HCT116 (cell line): ENCODE results near the gene CNNM4.

ENCODE experiments used
- ELF1 ChIP-seq: IDR thresholded peaks from 2 replicates; pipeline ENCODE4 v1.6.1; 2012; ENCODE audit warnings: low read depth, borderline replicate concordance
- EZH2 ChIP-seq: fragments of 200-600 bp; sonication (generic); IDR thresholded peaks from 2 replicates; pipeline ENCODE4 v1.6.1; 2017; ENCODE audit warnings: antibody characterized with exemption, mixed run types
- EZH2phosphoT487 ChIP-seq: fragments of 200-600 bp; IDR thresholded peaks from 2 replicates; pipeline ENCODE4 v1.6.1; 2018; ENCODE audit warnings: antibody characterized with exemption, borderline replicate concordance
- JUND ChIP-seq: IDR thresholded peaks from 2 replicates; pipeline ENCODE4 v1.6.1; 2012
- POLR2A ChIP-seq: IDR thresholded peaks from 2 replicates; pipeline ENCODE4 v1.7.0; 2011; ENCODE audit warnings: borderline replicate concordance; ENCODE audit not compliant: insufficient read depth, insufficient read length; ENCODE audit errors: extremely low read depth
- RAD21 ChIP-seq: IDR thresholded peaks from 2 replicates; pipeline ENCODE4 v1.6.1; 2012; ENCODE audit warnings: low read depth, mild to moderate bottlenecking
- YY1 ChIP-seq: IDR thresholded peaks from 2 replicates; pipeline ENCODE4 v1.6.1; 2011; ENCODE audit warnings: low read length, low read depth, moderate library complexity, mild to moderate bottlenecking; ENCODE audit not compliant: insufficient replicate concordance; ENCODE audit errors: extremely low read depth
- TF ChIP-seq, protein P1 (sequence below), 3 experiments: fragments of 200-600 bp in 1 of 3; sonication (generic) in 1 of 3; IDR thresholded peaks in 2 of 3; conservative IDR thresholded peaks in 1 of 3; 2 replicates each; pipeline ENCODE4 v1.5.1; 2012 to 2017; ENCODE audit warnings: low read depth in 2 of 3, low read length in 2 of 3, antibody characterized with exemption in 1 of 3, borderline replicate concordance in 1 of 3, control low read depth in 1 of 3, mild to moderate bottlenecking in 1 of 3, mixed read lengths in 1 of 3, mixed run types in 1 of 3, moderate library complexity in 1 of 3; ENCODE audit not compliant: insufficient read depth in 1 of 3

DNA sequence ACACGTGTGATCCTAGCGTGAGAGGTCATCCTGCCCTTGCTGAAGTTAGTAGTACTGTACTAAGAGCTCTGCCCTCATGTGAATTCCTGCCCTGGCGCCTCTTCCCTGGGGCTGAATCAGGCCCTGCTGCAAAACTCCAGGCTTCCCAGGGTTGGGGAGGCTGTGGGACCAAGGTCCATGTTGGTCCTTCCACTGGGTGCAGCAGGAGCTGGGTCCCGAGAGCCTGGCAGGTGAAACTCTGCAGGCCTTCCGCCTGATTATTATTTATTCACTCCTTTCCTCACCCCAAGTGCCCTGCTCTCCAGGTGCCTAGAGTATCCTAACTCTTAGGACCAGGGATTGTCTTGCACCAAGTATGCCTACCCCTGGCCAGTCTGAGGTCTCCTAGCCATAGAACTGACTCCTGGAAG is 50.1 kb downstream of the CNNM4 start:
- TF ChIP-seq, protein P1, sequence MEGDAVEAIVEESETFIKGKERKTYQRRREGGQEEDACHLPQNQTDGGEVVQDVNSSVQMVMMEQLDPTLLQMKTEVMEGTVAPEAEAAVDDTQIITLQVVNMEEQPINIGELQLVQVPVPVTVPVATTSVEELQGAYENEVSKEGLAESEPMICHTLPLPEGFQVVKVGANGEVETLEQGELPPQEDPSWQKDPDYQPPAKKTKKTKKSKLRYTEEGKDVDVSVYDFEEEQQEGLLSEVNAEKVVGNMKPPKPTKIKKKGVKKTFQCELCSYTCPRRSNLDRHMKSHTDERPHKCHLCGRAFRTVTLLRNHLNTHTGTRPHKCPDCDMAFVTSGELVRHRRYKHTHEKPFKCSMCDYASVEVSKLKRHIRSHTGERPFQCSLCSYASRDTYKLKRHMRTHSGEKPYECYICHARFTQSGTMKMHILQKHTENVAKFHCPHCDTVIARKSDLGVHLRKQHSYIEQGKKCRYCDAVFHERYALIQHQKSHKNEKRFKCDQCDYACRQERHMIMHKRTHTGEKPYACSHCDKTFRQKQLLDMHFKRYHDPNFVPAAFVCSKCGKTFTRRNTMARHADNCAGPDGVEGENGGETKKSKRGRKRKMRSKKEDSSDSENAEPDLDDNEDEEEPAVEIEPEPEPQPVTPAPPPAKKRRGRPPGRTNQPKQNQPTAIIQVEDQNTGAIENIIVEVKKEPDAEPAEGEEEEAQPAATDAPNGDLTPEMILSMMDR (IDR thresholded peaks at IDR 0.05 in 2 of 3, conservative IDR thresholded peaks at IDR 0.05 in 1 of 3; ENCODE audit: borderline replicate concordance in 1 of 3, insufficient read depth in 1 of 3, low read depth in 2 of 3, low read length in 2 of 3) = no peak
- no peak for TF ChIP-seq POLR2A
- no peak for TF ChIP-seq EZH2
- no peak for TF ChIP-seq ELF1
- TF ChIP-seq RAD21 = no peak
- TF ChIP-seq EZH2phosphoT487 = no peak
- TF ChIP-seq JUND = no peak
- TF ChIP-seq YY1 = no peak
